HCT116 (cell line): Measurements from ENCODE around the gene POLR2H. TPM values are rescaled to one million over a fixed set of nuclear protein-coding genes. Genes with fewer than 3 reads are reported as not detected.

ENCODE experiments used
- ATAC-seq: fragments of 200-7000 bp; cut with Tn5 transposase; 2 replicates; pipeline ENCODE4 v1.9.1; 2020; ENCODE audit warnings: mild to moderate bottlenecking, moderate library complexity
- BruUV-seq: library from RNA; stranded (reverse); fragments of 400-500 nt; replicated peaks from 2 replicates; lab custom pipeline; 2021; lab: Mats Ljungman, UMichigan
- CTCF ChIA-PET: fragments of 300-600 bp; sonication (Branson Sonifier 250); formaldehyde crosslinking; loops from one replicate; lab custom pipeline; 2021; ENCODE audit warnings: antibody characterized with exemption; lab: Charles Lee
- POLR2A ChIA-PET: fragments of 300-600, 350-600 bp; sonication (Branson Sonifier 250); formaldehyde crosslinking; loops from one replicate; lab custom pipeline; 2021; ENCODE audit warnings: antibody characterized with exemption; lab: Charles Lee
- RAD21 ChIA-PET, 2 experiments: fragments of 300-600 bp; sonication (Branson Sonifier 250); formaldehyde crosslinking; loops; one replicate each; lab custom pipeline; 2023; ENCODE audit warnings: low total read pairs in 2 of 2; ENCODE audit not compliant: uncharacterized antibody in 2 of 2, unreplicated experiment in 2 of 2, low non-redundant PET in 1 of 2; lab: Charles Lee
- DNase-seq: peaks from one replicate; pipeline ENCODE4 v3.0.0-alpha.2; 2010; ENCODE audit warnings: low read depth, low spot score
- H2AFZ ChIP-seq: fragments of 200-600 bp; shearing (Covaris generic), sonication (generic); 2 replicates; pipeline ENCODE4 v1.6.1; 2017; ENCODE audit warnings: low read depth, mixed run types, mixed read lengths, antibody characterized with exemption, low read length; ENCODE audit not compliant: poor library complexity, severe bottlenecking
- H3K27ac ChIP-seq: 2 replicates; pipeline ENCODE4 v1.5.1; 2012; ENCODE audit warnings: low read depth, low read length
- H3K27me3 ChIP-seq: fragments of 200-600 bp; sonication (generic); 2 replicates; pipeline ENCODE4 v1.6.1; 2016; ENCODE audit warnings: mixed run types, low read length, mixed read lengths; ENCODE audit not compliant: insufficient read depth
- H3K36me3 ChIP-seq, 2 experiments: fragments of 200-500 bp in 1 of 2; fragments of 200-600 bp in 1 of 2; sonication (Bioruptor generic) in 1 of 2; sonication (generic) in 1 of 2; 2 replicates each; pipeline versions ENCODE4 v1.5.1 to v1.6.1; 2014 to 2016; ENCODE audit warnings: low read length in 2 of 2, inconsistent platforms in 1 of 2, mixed read lengths in 1 of 2, mixed run types in 1 of 2; ENCODE audit not compliant: insufficient read depth in 2 of 2, control insufficient read depth in 1 of 2
- H3K4me1 ChIP-seq, 2 experiments: fragments of 200-600 bp in 1 of 2; sonication (generic) in 1 of 2; 2 replicates each; pipeline versions ENCODE4 v1.5.1 to v1.6.1; 2012 to 2017; ENCODE audit warnings: low read length in 2 of 2, inconsistent platforms in 1 of 2, mild to moderate bottlenecking in 1 of 2, mixed read lengths in 1 of 2, mixed run types in 1 of 2, moderate library complexity in 1 of 2; ENCODE audit not compliant: insufficient read depth in 2 of 2, control insufficient read depth in 1 of 2
- H3K4me2 ChIP-seq: fragments of 200-600 bp; sonication (generic); 2 replicates; pipeline ENCODE4 v1.6.1; 2017; ENCODE audit warnings: mixed run types, low read length, mixed read lengths
- H3K4me3 ChIP-seq, 2 experiments: fragments of 200-600 bp in 1 of 2; sonication (generic) in 1 of 2; replicated peaks in 1 of 2; 2 replicates each; pipeline ENCODE4 v1.5.1; 2011 to 2016; ENCODE audit warnings: low read length in 2 of 2, control low read depth in 1 of 2, low read depth in 1 of 2, mild to moderate bottlenecking in 1 of 2, mixed read lengths in 1 of 2, mixed run types in 1 of 2
- H3K79me2 ChIP-seq: fragments of 200-600 bp; sonication (generic); 2 replicates; pipeline ENCODE4 v1.6.1; 2017; ENCODE audit warnings: mild to moderate bottlenecking, mixed run types, low read length, moderate library complexity, mixed read lengths; ENCODE audit not compliant: insufficient read depth
- H3K9ac ChIP-seq: fragments of 200-600 bp; sonication (generic); 2 replicates; pipeline ENCODE4 v1.6.1; 2016; ENCODE audit warnings: low read length, mixed read lengths
- H3K9me2 ChIP-seq: fragments of 200-600 bp; sonication (generic), shearing (Covaris generic); 2 replicates; pipeline ENCODE4 v1.6.1; 2017; ENCODE audit warnings: mixed run types, mild to moderate bottlenecking, moderate library complexity; ENCODE audit not compliant: insufficient read depth
- H3K9me3 ChIP-seq, 2 experiments: fragments of 200-500 bp in 1 of 2; fragments of 200-600 bp in 1 of 2; sonication (Bioruptor generic) in 1 of 2; sonication (generic) in 1 of 2; 2 replicates each; pipeline ENCODE4 v1.6.1; 2014 to 2017; ENCODE audit warnings: low read length in 2 of 2, mixed read lengths in 2 of 2, inconsistent platforms in 1 of 2, low read depth in 1 of 2, mild to moderate bottlenecking in 1 of 2, mixed run types in 1 of 2, moderate library complexity in 1 of 2; ENCODE audit not compliant: control insufficient read depth in 1 of 2, insufficient read depth in 1 of 2
- H4K20me1 ChIP-seq: fragments of 200-600 bp; sonication (generic), shearing (Covaris generic); 2 replicates; pipeline ENCODE4 v1.6.1; 2017; ENCODE audit warnings: mixed run types, mild to moderate bottlenecking, moderate library complexity; ENCODE audit not compliant: insufficient read depth
- CBX3 ChIP-seq: IDR thresholded peaks from 2 replicates; pipeline ENCODE4 v1.6.1; 2012; ENCODE audit warnings: low read depth
- CEBPB ChIP-seq: IDR thresholded peaks from 2 replicates; pipeline ENCODE4 v1.6.1; 2012; ENCODE audit warnings: low read depth
- EZH2 ChIP-seq: fragments of 200-600 bp; sonication (generic); IDR thresholded peaks from 2 replicates; pipeline ENCODE4 v1.6.1; 2017; ENCODE audit warnings: antibody characterized with exemption, mixed run types
- EZH2phosphoT487 ChIP-seq: fragments of 200-600 bp; IDR thresholded peaks from 2 replicates; pipeline ENCODE4 v1.6.1; 2018; ENCODE audit warnings: antibody characterized with exemption, borderline replicate concordance
- JUND ChIP-seq: IDR thresholded peaks from 2 replicates; pipeline ENCODE4 v1.6.1; 2012
- intact Hi-C: fragments of 100-400 bp; cut with micrococcal nuclease; formaldehyde crosslinking; loops from 2 replicates; pipeline ENCODE4 v1.10.0; 2022
- total RNA-seq: library from RNA; stranded (reverse); gene quantifications from one replicate; pipeline ENCODE4 v1.2.1, GENCODE V29; 2021; ENCODE audit not compliant: unreplicated experiment
- TF ChIP-seq, protein P1 (sequence below): IDR thresholded peaks from 2 replicates; pipeline ENCODE4 v1.6.1; 2011; ENCODE audit warnings: mild to moderate bottlenecking, low read length, moderate library complexity; ENCODE audit not compliant: insufficient replicate concordance; ENCODE audit errors: extremely low read depth
- TF ChIP-seq, protein P2 (sequence below): IDR thresholded peaks from 2 replicates; pipeline ENCODE4 v1.6.1; 2012

Gene POLR2H
- total RNA-seq, 1 experiment from 2014 or later, result 156 TPM

GRCh38 chr3:184388936-184389230, 27.4 kb downstream of the POLR2H start:
- no peak overlapping the region for H3K9ac ChIP-seq
- H3K27me3 ChIP-seq, result no peaks in the 10 kb centered on the region
- H3K9me2 ChIP-seq, result no peaks in the 10 kb centered on the region
- no peak overlapping the region for H3K4me2 ChIP-seq
- no peaks in the 10 kb centered on the region for H3K9me3 ChIP-seq
- H3K4me3 ChIP-seq, result no peak overlapping the region
- DNase-seq (no peak), ATAC-seq (no peak)
- H2AFZ ChIP-seq, result no peak overlapping the region
- H3K79me2 ChIP-seq, result no peaks in the 10 kb centered on the region
- intact Hi-C loops, result no loop called here
- TF ChIP-seq JUND, result no peak
- no peak for TF ChIP-seq CEBPB
- TF ChIP-seq, protein P1, sequence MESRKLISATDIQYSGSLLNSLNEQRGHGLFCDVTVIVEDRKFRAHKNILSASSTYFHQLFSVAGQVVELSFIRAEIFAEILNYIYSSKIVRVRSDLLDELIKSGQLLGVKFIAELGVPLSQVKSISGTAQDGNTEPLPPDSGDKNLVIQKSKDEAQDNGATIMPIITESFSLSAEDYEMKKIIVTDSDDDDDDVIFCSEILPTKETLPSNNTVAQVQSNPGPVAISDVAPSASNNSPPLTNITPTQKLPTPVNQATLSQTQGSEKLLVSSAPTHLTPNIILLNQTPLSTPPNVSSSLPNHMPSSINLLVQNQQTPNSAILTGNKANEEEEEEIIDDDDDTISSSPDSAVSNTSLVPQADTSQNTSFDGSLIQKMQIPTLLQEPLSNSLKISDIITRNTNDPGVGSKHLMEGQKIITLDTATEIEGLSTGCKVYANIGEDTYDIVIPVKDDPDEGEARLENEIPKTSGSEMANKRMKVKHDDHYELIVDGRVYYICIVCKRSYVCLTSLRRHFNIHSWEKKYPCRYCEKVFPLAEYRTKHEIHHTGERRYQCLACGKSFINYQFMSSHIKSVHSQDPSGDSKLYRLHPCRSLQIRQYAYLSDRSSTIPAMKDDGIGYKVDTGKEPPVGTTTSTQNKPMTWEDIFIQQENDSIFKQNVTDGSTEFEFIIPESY, result no peak
- TF ChIP-seq EZH2phosphoT487, result no peak
- POLR2A ChIA-PET, result no interaction called here
- no TSS peak for BruUV-seq
- H4K20me1 ChIP-seq, result no peaks in the 10 kb centered on the region
- RAD21 ChIA-PET, result no interaction called here
- H3K4me1 ChIP-seq, result no peaks in the 10 kb centered on the region
- no peaks in the 10 kb centered on the region for H3K36me3 ChIP-seq
- CTCF ChIA-PET, result no interaction called here
- no peak overlapping the region for H3K27ac ChIP-seq

DNA sequence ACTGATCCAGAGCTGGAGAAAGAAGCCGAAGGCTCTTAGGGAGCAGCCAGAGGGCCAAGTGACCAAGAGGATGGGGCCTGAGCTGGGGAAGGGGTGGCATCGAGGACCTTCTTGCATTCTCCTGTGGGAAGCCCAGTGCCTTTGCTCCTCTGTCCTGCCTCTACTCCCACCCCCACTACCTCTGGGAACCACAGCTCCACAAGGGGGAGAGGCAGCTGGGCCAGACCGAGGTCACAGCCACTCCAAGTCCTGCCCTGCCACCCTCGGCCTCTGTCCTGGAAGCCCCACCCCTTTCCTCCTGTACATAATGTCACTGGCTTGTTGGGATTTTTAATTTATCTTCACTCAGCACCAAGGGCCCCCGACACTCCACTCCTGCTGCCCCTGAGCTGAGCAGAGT, 27.9 kb downstream of the POLR2H start:
- CTCF ChIA-PET, result no interaction called here

More for the DNA sequence above, 27.9 kb downstream of the POLR2H start:
- TF ChIP-seq CBX3 (no peak), EZH2 (no peak)
- TF ChIP-seq, protein P2, sequence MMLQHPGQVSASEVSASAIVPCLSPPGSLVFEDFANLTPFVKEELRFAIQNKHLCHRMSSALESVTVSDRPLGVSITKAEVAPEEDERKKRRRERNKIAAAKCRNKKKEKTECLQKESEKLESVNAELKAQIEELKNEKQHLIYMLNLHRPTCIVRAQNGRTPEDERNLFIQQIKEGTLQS, result no peak
- no peaks in the 10 kb centered on the region for H3K9me2 ChIP-seq
- intact Hi-C loops, result no loop called here
- no peaks in the 10 kb centered on the region for H3K9me3 ChIP-seq
- no peak overlapping the region for H2AFZ ChIP-seq
- BruUV-seq, result no TSS peak
- no peak overlapping the region for H3K4me3 ChIP-seq
- no peaks in the 10 kb centered on the region for H3K79me2 ChIP-seq
- H3K4me2 ChIP-seq, result no peak overlapping the region
- ChIA-PET RAD21 (no interaction called here), POLR2A (no interaction called here)
- no peaks in the 10 kb centered on the region for H4K20me1 ChIP-seq
- no peaks in the 10 kb centered on the region for H3K4me1 ChIP-seq
- no peaks in the 10 kb centered on the region for H3K27me3 ChIP-seq
- H3K27ac ChIP-seq, result no peak overlapping the region
- H3K9ac ChIP-seq, result no peak overlapping the region
- DNase-seq, result no peak
- H3K36me3 ChIP-seq, result no peaks in the 10 kb centered on the region
- ATAC-seq, result peak; percentile 32; the same call in 1 of the 2 replicates
